ENCODE results near the gene ALPI.
"Not testable (repeated sequence)": the region's sequence is repeated elsewhere in the genome, so short reads cannot be mapped to it uniquely, and the experiment has no call there.

Gene ALPI

DNA sequence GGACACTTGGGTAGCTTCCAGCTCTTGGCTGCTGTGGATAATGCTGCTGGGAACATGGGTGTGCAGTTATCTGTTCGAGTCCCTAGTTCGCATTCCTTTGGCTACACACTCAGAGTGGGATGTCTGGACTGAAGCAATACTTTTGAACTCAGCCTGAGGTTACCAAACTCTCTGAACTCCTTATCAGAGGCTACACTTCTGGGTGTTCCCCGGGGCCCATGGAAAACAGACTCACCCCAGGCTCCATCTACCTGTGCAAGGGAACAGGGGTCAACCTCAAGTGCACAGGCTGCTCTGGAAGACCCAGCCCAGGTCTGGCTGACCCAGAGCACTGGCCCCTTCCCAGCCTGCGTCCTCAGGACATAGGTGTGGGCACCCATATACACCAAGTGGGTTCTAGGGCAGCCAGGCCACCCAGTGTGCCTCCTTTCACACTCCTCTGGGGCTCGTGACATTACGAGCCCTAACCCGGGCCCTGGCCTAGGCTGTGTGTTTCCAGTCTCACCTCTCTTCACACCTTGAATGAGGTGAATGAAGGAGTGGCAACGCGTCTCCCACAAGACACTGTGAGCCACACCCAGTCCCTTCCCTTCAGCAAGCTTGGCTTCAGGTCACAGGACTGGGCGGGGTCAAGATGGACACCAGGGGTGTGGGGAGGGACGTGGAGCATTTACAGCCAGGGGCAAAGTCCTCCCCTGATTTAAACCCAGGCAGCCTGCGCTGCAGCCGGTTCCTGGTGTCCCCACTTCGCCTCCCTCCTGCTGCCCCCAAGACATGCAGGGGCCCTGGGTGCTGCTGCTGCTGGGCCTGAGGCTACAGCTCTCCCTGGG lies at the start of gene ALPI:
TSS of gene ALPI (plus strand) at position 728 of the 830 bp plus-strand sequence. CDS start at position 775, 47 bp downstream.
- FAIRE-seq (no peak), DNase-seq (ENCODE audit: low spot score) (no peak)

DNA sequence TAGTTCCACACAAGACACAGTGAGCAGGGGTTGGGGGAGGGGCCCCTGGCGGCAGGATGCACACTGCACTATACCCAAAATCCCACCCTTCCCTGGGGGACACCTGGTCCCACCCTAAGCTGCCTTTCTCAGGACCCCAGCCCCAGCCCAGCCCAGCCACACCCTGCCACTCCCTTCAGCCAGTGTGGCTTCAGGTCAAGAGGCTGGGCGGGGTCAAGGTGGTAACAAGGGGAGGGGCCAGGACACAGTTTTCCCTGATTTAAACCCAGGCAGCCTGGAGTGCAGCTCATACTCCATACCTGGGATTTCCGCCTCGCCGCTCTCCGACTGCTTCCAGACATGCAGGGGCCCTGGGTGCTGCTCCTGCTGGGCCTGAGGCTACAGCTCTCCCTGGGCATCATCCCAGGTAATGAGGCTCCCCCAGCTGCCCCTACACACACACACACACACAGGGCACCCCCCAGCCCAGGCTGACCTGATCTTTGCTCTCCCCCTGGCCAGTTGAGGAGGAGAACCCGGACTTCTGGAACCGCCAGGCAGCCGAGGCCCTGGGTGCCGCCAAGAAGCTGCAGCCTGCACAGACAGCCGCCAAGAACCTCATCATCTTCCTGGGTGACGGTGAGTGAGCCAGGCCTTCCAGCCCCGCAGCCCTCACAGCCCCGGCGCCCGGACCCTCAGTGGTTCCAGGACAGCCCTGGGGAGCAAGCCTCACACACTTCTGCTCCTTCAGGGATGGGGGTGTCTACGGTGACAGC lies 49.2 kb upstream of the ALPI start, which contains the start of gene ALPG:
TSS of gene ALPG (plus strand) at position 289 of the 755 bp plus-strand sequence. CDS start at position 340, 51 bp downstream.
- FAIRE-seq (no peak), DNase-seq (ENCODE audit: low spot score) (no peak)

DNA sequence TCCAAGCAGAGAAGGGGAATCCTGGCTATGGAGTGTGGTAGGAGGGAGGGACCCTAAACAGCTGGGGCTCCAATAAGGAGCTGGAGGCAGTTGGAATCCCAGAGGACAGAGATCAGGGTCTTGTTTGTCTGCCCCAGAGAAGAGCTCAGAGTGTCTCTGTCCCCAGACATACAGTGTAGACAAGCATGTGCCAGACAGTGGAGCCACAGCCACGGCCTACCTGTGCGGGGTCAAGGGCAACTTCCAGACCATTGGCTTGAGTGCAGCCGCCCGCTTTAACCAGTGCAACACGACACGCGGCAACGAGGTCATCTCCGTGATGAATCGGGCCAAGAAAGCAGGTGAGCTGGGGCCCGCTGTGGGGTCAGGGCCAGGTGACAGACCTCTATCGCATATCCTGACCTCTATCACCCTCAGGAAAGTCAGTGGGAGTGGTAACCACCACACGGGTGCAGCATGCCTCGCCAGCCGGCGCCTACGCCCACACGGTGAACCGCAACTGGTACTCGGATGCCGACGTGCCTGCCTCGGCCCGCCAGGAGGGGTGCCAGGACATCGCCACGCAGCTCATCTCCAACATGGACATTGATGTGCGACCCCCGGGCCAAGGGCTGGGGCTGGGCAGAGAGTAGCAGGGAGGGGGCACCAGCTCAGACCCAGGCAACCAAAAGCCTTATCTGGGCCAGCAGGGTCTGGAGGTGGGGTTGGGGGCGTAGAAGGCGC lies 48.4 kb upstream of the ALPI start:
- not testable (repeated sequence) for DNase-seq (ENCODE audit: low spot score); FAIRE-seq

DNA sequence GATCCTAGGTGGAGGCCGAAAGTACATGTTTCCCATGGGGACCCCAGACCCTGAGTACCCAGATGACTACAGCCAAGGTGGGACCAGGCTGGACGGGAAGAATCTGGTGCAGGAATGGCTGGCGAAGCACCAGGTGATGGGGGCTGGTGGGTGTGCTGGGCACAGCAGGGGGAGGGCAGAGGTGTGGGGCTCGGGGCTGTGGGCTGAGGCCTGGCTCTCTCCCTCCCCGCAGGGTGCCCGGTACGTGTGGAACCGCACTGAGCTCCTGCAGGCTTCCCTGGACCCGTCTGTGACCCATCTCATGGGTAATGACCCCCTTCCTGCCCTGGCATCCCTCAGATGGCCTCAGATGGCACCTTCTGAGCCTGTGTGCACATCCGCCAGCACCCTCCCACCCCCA lies 47.7 kb upstream of the ALPI start:
- peak; percentile 53 for FAIRE-seq
- not testable (repeated sequence) for DNase-seq (ENCODE audit: low spot score)

DNA sequence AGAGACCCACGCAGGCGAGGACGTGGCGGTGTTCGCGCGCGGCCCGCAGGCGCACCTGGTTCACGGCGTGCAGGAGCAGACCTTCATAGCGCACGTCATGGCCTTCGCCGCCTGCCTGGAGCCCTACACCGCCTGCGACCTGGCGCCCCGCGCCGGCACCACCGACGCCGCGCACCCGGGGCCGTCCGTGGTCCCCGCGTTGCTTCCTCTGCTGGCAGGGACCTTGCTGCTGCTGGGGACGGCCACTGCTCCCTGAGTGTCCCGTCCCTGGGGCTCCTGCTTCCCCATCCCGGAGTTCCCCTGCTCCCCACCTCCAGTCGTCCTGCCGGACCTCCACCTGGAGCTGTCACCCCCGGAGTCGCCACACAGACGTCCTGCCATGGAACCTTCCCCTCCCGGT lies 46.3 kb upstream of the ALPI start:
- DNase-seq (ENCODE audit: low spot score), result not testable (repeated sequence)
- peak; percentile 79 for FAIRE-seq

DNA sequence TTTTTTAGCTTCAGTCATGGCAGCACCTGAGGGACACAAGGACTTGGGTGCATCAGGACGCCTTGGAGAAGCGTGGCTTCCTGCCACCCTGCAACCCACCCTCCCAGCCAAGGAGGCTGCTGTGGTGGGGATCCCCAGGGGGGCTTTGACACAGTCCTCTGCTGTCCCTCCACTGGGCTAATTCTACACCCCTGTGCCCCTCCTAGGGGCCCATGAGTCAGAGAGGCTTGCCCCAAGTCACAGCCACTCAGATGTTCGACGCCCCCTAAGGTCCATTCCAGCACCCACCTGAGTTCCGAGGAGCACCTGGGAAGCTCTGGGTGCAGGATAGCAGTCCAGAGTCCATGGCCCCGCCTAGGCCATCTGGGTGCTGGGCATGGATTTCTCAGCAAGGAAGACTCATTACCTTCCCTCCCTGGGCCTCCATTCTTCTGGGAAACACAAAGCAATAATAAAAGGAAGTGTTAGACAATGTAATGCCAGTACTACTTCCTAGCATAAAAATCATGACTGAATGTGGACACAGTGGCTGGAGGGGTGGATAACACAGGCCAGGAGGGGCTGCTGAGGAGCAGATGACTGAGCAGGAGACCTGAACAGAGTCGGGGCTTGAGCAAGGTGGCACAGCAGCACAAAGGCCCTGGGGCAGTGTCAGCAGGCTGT lies 45.6 kb upstream of the ALPI start:
- DNase-seq (ENCODE audit: low spot score), result no peak
- no peak for FAIRE-seq

DNA sequence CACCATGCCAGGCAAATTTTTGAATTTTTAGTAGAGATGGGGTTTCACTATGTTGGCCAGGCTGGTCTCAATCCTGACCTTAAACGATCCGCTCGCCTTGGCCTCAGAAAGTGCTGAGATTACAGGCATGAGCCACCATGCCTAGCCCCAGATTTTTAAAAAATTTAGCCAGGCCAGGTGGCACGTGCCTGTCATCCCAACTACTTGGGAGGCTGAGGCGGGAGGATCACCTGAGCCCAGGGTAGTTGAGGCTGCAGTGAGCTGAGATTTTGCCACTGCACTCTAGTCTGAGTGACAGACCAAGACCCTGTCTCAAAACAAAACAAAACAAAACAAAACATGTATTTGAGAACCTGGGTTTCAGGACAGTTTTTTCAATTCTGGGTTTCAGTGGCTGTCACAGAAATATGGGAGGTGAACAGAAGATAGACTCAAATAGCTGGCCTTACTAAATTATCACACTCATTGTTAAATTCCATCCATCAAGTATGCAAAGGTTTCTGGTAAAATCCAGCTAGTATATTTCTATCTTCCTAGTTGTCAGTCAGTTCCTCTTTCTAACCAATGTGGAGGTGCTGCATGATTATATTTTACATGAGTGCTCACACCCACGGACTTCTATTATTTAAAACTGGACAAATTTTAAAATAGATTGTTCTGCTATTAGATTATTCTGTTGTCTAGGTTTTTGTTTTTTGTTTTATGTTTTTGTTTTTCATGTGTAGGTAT lies 43.9 kb upstream of the ALPI start:
- FAIRE-seq (no peak), DNase-seq (ENCODE audit: low spot score) (no peak)

DNA sequence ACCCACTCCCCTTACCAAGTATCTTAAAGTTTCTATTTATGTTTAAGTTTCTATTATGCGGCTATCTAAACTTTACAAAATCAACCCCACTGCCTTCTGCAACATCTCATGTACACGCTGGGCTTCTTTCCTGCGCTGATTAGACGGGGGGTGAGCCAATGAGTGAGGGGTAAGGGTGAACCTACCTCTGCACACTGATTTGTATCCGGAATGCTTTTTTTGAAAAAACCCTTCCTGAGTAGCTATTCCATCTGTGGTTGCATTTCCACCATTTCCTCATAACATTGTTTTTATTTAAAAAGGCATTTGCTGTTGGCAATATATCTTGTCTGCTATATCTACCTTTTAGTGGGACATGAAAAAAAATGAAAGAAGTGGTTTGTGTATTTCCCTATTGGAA lies 43.0 kb upstream of the ALPI start:
- FAIRE-seq (no peak), DNase-seq (ENCODE audit: low spot score) (no peak)

DNA sequence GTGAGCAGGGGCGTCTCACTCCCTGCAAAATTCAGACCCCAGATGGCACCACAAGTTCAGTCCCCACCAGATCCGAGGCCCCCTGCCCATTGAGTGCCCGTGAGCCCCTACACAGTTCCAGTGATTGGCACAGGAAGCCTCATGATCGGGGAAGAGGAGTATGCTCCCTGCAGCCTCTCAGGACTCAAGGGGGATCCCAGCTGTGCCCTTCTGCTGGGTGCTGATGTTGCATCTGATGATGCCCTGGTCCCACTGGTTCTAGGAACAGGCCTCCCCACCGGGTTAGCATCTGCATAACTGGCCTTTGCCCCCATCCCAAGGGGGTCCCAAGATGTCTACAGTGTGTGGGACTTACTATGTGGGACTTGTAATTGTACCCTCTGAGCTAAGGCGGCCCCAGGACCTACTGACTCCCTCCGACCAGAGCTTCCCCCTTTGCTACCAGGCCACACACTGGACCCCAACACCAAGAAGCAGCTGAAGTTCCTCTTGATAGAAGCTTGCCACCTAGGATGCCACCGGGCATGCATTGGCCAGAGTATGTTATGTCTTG lies 40.7 kb upstream of the ALPI start:
- no peak for FAIRE-seq
- no peak for DNase-seq (ENCODE audit: low spot score)

DNA sequence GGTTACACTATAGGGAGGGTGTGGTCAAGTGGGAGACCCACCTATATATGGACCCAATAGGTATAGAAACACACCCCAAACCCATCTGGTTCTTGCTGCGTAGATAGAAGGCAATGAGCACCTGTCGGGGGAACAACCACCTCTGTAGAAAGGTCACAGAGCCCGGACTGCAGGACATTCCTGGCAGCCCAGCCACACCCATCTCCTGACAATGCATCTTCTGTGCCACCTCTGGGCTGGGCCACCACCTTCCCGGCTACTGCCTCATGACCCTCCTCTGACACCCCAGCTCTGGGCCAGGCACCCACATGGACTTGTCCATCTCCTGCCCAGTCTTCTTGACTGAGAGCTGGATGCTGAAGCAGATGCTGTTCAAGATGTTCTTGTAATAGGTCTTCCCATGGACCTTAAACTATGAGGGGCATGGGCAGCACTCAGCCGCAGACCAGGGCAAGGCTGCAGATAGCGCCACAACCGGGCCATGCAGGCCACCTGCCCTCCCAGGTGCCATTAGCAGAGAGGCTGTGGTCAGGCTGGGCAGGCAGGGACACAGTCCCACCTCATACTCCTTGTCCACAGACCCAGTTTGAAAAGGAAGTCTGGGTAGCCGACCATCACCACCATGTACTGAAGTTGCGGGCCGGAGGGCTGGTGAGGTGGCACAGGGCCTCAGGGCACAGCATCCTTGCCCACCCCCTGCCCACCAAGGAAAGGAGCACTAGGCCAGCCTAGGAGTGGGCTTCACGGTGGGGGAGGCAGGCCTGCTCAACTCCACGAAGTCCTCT lies 40.0 kb upstream of the ALPI start:
- FAIRE-seq, result no peak
- no peak for DNase-seq (ENCODE audit: low spot score)

DNA sequence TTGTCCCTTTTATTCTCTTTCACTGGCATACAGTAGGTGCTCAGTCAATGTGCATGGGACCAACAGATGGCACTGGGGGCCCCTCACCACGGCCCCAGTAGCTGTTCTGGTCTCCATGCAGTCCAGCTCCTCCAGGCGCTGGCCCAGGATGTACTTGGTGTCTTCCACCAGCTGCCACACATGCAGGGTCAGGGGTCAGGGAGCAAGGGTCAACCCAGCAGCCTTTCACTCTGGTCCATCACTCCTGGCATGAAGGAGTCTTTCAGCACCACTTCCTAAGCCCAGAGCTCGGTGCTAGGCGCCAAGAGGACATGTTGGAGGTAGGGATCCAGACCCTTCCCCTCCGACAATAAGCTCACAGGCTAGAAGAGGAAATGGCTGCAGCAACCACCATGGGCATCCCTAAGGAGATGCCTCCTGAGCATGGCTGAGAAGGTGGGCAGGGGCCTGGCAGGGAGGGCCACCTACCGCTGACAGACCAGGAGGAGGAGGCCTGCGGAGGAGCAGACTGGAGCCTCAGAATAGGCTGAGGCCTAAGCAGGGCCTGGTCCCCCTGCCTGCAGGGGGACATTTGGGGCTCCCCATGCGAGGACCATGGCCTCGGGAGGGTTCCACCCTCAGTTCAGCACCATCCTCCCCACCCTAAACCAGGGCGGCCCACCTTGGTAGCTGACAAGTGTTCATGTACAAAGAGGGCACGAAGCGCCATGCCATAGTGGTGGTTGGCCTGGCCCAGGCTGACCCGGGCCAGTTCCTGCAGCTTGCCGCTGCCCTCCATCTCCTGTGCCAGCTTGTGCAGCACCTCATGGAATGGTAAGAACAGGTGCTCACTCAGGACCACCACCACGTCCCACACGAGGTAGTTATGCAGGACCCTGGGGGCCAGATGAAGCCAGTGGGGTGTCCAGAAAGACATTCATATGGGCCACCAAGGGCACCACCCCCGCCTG lies 39.2 kb upstream of the ALPI start:
- DNase-seq (ENCODE audit: low spot score), result no peak
- FAIRE-seq, result no peak

DNA sequence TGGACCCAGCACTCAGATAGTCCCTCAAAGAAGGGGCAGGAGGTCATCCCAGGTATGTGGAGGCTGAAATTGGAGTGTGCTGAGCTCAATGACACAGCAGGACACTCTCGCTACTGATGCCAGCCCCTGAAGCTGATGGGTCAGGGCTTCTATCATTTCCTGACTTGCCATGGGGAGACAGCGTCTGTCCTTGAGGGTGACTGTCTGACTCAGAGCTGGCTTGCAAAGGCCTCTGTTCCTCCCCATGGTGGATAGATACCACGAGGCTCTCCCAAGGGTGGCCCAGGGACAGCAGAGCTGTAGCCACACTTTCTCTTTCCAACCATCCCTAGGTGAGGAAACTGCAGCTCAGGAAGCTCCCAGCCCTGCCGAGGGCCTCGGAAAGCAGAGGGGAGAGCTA lies 38.5 kb upstream of the ALPI start:
- FAIRE-seq, result no peak

DNA sequence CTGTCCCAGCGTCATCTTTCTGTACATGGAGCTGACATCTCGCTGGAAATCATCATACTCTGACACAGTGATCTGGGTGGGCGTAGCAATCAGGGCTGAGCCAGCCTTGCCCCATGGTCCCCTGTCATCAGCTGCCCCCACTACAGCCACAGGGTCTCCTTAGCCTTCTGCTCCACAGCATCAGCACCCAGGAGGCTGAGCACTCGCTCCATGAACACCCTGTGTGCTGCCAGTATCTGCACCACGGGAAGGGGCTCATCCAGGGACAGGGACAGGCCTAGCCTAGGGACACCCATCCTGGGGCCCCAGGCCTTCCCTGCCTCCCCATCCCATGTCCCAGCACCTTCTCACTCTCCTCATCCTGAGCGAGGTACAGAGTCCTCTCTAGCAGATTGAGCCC lies 37.9 kb upstream of the ALPI start:
- no peak for DNase-seq (ENCODE audit: low spot score)
- no peak for FAIRE-seq

More for the DNA sequence above, 38.5 kb upstream of the ALPI start:
- DNase-seq (ENCODE audit: low spot score), result no peak

DNA sequence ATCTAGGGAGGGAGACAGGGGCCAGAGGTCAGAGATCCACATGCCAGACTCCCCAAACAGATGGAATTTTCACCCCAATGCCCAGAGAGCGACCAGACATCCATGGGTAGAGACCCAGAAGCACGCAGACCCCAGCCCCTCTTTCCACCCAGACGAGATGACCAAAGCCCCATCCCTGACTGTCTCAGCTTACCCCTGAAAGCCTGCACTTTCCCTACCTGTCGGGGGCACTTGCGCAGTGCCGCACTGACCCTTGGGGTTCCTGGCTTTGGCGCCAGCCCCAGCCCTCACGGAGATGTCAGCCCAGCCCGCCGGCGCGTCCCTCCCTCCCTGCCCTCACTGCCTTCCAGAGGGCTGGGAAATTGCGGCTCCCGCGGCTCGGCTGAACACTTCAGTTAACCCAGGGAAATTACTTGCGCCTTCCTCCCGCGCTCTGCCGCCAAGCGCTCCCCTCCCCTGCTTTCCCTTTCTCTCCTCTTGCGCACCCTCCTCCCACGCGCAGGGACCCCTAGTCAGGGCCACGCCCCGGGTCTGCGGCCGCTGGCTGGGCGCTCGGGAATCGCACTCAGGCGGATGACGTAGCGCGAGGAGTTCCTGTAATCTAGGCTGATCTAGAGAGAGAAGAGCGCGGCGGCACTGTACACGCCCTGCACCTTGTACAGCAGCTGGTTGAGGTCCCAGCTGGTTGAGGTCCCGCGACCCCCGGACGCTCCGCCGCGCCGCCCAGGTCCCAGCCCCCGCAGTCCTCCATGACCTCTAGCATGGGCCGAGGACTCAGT lies 37.3 kb upstream of the ALPI start:
- FAIRE-seq (no peak), DNase-seq (ENCODE audit: low spot score) (no peak)

DNA sequence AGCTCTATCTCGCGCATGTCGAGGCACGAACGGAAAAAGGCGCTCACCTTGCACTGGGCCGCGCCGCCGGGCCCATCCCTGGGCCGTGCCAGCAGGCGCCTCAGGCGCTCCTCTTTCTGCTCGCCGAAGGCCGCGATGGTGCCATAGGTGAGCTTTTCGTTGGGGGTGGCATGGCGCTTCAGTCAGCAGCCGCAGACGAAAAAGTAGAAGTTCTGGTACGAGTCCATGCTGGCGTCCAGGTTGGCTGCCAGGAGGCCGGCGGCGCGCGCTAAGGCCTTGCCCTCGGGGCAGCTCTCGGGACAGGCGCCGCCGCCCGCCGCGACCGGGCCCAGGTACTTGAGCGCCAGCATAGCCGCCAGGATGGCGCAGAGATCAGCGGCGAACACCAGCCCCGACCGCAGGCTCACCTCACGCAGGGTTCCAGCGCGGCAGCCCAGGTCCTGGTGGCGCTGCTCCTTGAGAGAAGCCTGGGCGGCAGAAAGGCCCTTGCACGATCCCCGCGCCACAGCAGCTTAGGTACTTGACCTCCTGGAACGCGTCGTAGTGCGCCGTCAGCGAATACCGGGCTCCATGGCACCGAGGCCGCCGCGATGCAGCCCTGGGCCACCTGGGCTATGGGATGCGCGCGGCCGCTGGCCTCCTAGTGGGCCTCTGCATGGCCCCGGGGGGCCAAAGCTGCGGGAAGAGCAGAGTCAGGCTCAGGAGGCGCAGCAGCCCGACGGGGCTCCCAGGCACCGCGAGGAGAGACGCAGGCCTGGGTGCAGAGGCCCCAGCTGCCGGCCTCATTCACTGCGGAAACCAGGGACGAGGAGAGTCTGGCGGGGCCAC lies 36.5 kb upstream of the ALPI start:
- FAIRE-seq (no peak), DNase-seq (ENCODE audit: low spot score) (no peak)

DNA sequence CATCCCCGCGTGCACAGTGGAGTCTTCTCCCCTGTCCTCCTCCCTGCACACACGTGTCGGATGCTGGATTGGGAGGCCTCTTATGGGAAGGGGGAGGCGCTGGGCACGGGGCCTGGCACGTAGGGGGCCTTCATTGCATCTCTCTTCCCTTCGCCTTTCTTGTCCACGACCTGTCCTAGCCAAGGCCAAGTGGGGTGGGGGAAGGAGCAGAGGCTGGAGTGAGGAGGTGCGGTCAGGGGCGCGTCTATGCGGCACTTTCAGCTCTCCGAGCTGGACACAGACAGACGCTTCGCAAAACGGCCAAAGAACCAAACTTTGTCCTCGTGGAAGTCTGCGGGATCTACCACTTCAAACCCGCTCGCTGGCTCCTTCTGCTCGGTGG lies 35.9 kb upstream of the ALPI start:
- DNase-seq (ENCODE audit: low spot score) (no peak), FAIRE-seq (no peak)
